22Rv1 (cell line): ENCODE measurements around the gene BEX3.

Experiments
- ZFX ChIP-seq: fragments of 450-650 bp; IDR thresholded peaks from 2 replicates; pipeline ENCODE4 v1.6.1; 2017; ENCODE audit warnings: antibody characterized with exemption, borderline replicate concordance
- TF ChIP-seq, protein P1 (sequence below): fragments of 450-650 bp; IDR thresholded peaks from 2 replicates; pipeline ENCODE4 v1.5.1; 2017; ENCODE audit warnings: mild to moderate bottlenecking

DNA sequence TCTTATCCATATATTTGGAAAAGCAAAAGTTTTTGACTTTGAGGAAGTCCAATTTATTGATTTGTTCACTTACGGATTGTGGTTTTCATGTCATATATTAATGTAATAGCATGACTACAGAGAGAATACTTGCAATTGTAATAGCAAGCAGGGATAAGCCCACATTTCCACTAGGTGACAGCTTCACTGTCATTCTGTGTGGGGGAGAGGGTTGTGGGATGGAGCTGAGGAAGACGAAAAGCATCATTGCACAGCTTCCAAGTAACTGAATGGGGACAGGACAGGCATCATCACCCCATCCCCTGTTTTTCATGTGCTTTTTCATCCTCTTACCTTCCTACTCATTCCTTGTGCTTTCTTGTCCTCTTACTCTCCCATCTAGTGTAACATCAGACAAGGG lies 31.4 kb downstream of the BEX3 start:
- TF ChIP-seq, protein P1, sequence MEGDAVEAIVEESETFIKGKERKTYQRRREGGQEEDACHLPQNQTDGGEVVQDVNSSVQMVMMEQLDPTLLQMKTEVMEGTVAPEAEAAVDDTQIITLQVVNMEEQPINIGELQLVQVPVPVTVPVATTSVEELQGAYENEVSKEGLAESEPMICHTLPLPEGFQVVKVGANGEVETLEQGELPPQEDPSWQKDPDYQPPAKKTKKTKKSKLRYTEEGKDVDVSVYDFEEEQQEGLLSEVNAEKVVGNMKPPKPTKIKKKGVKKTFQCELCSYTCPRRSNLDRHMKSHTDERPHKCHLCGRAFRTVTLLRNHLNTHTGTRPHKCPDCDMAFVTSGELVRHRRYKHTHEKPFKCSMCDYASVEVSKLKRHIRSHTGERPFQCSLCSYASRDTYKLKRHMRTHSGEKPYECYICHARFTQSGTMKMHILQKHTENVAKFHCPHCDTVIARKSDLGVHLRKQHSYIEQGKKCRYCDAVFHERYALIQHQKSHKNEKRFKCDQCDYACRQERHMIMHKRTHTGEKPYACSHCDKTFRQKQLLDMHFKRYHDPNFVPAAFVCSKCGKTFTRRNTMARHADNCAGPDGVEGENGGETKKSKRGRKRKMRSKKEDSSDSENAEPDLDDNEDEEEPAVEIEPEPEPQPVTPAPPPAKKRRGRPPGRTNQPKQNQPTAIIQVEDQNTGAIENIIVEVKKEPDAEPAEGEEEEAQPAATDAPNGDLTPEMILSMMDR: no peak
- TF ChIP-seq ZFX: no peak
